ENCODE data around the gene ZNF431. TPM values are rescaled to one million over a fixed set of nuclear protein-coding genes. Genes with fewer than 3 reads are reported as not detected.

The ZNF431 gene
- total and polyA plus RNA-seq, 9 of the 15 experiments (the other 6 are each of a cell fraction or from before 2014, with no cell fraction given): 3.3 to 24.8 (median 13.5) TPM

DNA sequence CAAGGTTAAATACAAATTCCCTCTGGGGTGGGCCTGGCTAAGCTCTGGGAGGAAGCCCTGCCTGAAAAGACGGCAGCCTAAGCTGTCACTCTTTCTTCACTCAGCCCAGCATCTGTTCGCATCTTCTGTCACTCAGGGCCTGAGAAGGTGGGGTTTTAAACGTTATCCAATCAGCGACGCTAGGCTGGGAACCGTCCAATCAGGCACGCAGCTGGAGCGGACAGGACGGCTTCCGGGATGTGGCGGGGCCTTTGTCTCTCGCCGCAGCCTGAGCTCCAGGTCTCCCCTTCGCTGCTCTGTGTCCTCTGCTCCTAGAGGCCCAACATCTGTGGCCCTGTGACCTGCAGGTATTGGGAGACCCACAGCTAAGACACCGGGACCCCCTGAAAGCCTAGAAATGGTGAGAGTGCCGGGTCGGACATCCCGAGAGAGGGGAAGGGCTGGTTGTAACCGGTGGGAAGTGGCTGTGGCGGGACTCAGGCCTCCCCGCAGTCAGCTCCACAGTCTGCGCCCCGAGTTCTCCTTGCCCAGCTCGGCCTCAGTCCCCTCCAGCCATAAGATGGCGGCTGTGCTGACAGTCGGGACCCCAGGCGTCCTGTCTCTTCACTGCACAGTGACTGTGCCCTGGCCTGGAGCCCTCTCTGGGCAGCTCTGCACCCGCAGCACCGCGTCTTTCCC is at the start of gene ZNF431 (continued):
- TF ChIP-seq, protein P1, sequence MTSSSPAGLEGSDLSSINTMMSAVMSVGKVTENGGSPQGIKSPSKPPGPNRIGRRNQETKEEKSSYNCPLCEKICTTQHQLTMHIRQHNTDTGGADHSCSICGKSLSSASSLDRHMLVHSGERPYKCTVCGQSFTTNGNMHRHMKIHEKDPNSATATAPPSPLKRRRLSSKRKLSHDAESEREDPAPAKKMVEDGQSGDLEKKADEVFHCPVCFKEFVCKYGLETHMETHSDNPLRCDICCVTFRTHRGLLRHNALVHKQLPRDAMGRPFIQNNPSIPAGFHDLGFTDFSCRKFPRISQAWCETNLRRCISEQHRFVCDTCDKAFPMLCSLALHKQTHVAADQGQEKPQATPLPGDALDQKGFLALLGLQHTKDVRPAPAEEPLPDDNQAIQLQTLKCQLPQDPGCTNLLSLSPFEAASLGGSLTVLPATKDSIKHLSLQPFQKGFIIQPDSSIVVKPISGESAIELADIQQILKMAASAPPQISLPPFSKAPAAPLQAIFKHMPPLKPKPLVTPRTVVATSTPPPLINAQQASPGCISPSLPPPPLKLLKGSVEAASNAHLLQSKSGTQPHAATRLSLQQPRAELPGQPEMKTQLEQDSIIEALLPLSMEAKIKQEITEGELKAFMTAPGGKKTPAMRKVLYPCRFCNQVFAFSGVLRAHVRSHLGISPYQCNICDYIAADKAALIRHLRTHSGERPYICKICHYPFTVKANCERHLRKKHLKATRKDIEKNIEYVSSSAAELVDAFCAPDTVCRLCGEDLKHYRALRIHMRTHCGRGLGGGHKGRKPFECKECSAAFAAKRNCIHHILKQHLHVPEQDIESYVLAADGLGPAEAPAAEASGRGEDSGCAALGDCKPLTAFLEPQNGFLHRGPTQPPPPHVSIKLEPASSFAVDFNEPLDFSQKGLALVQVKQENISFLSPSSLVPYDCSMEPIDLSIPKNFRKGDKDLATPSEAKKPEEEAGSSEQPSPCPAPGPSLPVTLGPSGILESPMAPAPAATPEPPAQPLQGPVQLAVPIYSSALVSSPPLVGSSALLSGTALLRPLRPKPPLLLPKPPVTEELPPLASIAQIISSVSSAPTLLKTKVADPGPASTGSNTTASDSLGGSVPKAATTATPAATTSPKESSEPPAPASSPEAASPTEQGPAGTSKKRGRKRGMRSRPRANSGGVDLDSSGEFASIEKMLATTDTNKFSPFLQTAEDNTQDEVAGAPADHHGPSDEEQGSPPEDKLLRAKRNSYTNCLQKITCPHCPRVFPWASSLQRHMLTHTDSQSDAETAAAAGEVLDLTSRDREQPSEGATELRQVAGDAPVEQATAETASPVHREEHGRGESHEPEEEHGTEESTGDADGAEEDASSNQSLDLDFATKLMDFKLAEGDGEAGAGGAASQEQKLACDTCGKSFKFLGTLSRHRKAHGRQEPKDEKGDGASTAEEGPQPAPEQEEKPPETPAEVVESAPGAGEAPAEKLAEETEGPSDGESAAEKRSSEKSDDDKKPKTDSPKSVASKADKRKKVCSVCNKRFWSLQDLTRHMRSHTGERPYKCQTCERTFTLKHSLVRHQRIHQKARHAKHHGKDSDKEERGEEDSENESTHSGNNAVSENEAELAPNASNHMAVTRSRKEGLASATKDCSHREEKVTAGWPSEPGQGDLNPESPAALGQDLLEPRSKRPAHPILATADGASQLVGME (CRISPR knock-in tag; IDR thresholded peaks at IDR 0.05): 0 out of 2 replicates have a peak, but pooled peaks have one; percentile 23
- TF ChIP-seq ZBTB7A (IDR thresholded peaks at IDR 0.05; ENCODE audit: borderline replicate concordance, control insufficient read depth, low read depth, low read length) (peak; percentile 23; the same call in 1 of the 2 replicates), ZC3H4 (CRISPR knock-in tag; IDR thresholded peaks at IDR 0.05; ENCODE audit: borderline replicate concordance) (no peak), ZNF184 (CRISPR knock-in tag; IDR thresholded peaks at IDR 0.05) (no peak), KLF16 (IDR thresholded peaks at IDR 0.05) (peak; percentile 71), CEBPG (CRISPR knock-in tag; IDR thresholded peaks at IDR 0.05) (no peak), CEBPG (tag; conservative IDR thresholded peaks at IDR 0.05 in 1 of 2, IDR thresholded peaks at IDR 0.05 in 1 of 2) (no peak), ARHGAP35 (IDR thresholded peaks at IDR 0.05; ENCODE audit: partially characterized antibody) (no peak), TAF7 (tag; IDR thresholded peaks at IDR 0.05) (peak; percentile 57; the same call in 1 of the 2 replicates), UBTF (IDR thresholded peaks at IDR 0.05; ENCODE audit: borderline replicate concordance in 1 of 2, low read depth in 2 of 2, low read length in 2 of 2) (peak in 1 of 2 experiments; percentile 64; a peak in 1 of 4 replicates), SP1 (CRISPR knock-in tag; IDR thresholded peaks at IDR 0.05) (peak; percentile 56; the same call in 1 of the 2 replicates), ESRRA (IDR thresholded peaks at IDR 0.05; ENCODE audit: borderline replicate concordance, low read depth) (0 out of 2 replicates have a peak, but pooled peaks have one; percentile 16), MBD2 (IDR thresholded peaks at IDR 0.05; ENCODE audit: borderline replicate concordance, low read depth) (peak; percentile 93), GTF2B (IDR thresholded peaks at IDR 0.05; ENCODE audit: extremely low read depth, insufficient read length) (peak; percentile 16), RBFOX2 (IDR thresholded peaks at IDR 0.05; ENCODE audit: low read depth, low read length) (peak; percentile 91), ARNT (IDR thresholded peaks at IDR 0.05) (no peak)
- TF ChIP-seq, protein P2, sequence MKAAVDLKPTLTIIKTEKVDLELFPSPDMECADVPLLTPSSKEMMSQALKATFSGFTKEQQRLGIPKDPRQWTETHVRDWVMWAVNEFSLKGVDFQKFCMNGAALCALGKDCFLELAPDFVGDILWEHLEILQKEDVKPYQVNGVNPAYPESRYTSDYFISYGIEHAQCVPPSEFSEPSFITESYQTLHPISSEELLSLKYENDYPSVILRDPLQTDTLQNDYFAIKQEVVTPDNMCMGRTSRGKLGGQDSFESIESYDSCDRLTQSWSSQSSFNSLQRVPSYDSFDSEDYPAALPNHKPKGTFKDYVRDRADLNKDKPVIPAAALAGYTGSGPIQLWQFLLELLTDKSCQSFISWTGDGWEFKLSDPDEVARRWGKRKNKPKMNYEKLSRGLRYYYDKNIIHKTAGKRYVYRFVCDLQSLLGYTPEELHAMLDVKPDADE (conservative IDR thresholded peaks at IDR 0.05; ENCODE audit: control insufficient read depth, low read depth, low read length): 0 out of 2 replicates have a peak, but pooled peaks have one; percentile 43
